Activated CD4-positive, CD25-positive, alpha-beta regulatory T cell treated with anti-CD3 and anti-CD28 coated beads, Interleukin-2, amount 50 U/mL, for 72 hours (primary cell): ENCODE results near the gene PLEKHF1.

Experiments used
- DNase-seq: peaks from one replicate; pipeline ENCODE4 v3.0.0; 2021

PLEKHF1 gene

GRCh38 chr19:29635963-29636362 lies 29.3 kb upstream of the PLEKHF1 start:
- DNase-seq, result no peak

GRCh38 chr19:29636553-29637360 lies 28.5 kb upstream of the PLEKHF1 start:
- no peak for DNase-seq

GRCh38 chr19:29639086-29639485 lies 26.2 kb upstream of the PLEKHF1 start:
- DNase-seq, result no peak

GRCh38 chr19:29640231-29640630 lies 25.0 kb upstream of the PLEKHF1 start:
- DNase-seq, result no peak

- no peak for DNase-seq
Observed at GRCh38 chr19:29641597-29641996, 23.7 kb upstream of the PLEKHF1 start.

- DNase-seq, result no peak
Observed at GRCh38 chr19:29643361-29643935, 21.8 kb upstream of the PLEKHF1 start.

- DNase-seq, result no peak
Observed at GRCh38 chr19:29644210-29644609, 21.1 kb upstream of the PLEKHF1 start.

- no peak for DNase-seq
Observed at GRCh38 chr19:29645491-29645867, 19.8 kb upstream of the PLEKHF1 start.

GRCh38 chr19:29645911-29646310 lies 19.4 kb upstream of the PLEKHF1 start:
- no peak for DNase-seq

GRCh38 chr19:29650772-29651387 lies 14.4 kb upstream of the PLEKHF1 start:
- no peak for DNase-seq

- no peak for DNase-seq
Observed at GRCh38 chr19:29651622-29652394, 13.5 kb upstream of the PLEKHF1 start.

GRCh38 chr19:29653398-29653797 lies 11.9 kb upstream of the PLEKHF1 start:
- no peak for DNase-seq

- DNase-seq, result no peak
Observed at GRCh38 chr19:29655648-29656335, 9.5 kb upstream of the PLEKHF1 start.

GRCh38 chr19:29658221-29658991 lies 6.9 kb upstream of the PLEKHF1 start:
- no peak for DNase-seq

- DNase-seq, result no peak
Observed at GRCh38 chr19:29660835-29661234, 4.4 kb upstream of the PLEKHF1 start.

GRCh38 chr19:29662278-29662603 lies 3.0 kb upstream of the PLEKHF1 start:
- no peak for DNase-seq

- DNase-seq, result no peak
Observed at GRCh38 chr19:29662604-29663404, 2.5 kb upstream of the PLEKHF1 start.

GRCh38 chr19:29663861-29664752 lies 1.2 kb upstream of the PLEKHF1 start:
- DNase-seq, result no peak

GRCh38 chr19:29664753-29665214 lies 477 bp upstream of the PLEKHF1 start:
- no peak for DNase-seq
